ENCODE results near the gene SUSD4.

Gene SUSD4

GRCh38 chr1:223248001-223248769, 115.8 kb downstream of the SUSD4 start:
- DNase-seq, result no peak

GRCh38 chr1:223246476-223247112, 117.4 kb downstream of the SUSD4 start:
- no peak for DNase-seq

- no peak for DNase-seq
Observed at GRCh38 chr1:223245983-223246382, 118.0 kb downstream of the SUSD4 start.

GRCh38 chr1:223245411-223245810, 118.6 kb downstream of the SUSD4 start:
- DNase-seq, result no peak

- DNase-seq, result peak; percentile 36
Observed at GRCh38 chr1:223244366-223245103, 119.4 kb downstream of the SUSD4 start.

GRCh38 chr1:223243441-223244050, 120.4 kb downstream of the SUSD4 start:
- no peak for DNase-seq

- DNase-seq, result no peak
Observed at GRCh38 chr1:223242971-223243370, 121.0 kb downstream of the SUSD4 start.

- no peak for DNase-seq
Observed at GRCh38 chr1:223242382-223242955, 121.5 kb downstream of the SUSD4 start.

- no peak for DNase-seq
Observed at GRCh38 chr1:223240122-223240521, 123.9 kb downstream of the SUSD4 start.

- DNase-seq, result no peak
Observed at GRCh38 chr1:223235091-223235490, 128.9 kb downstream of the SUSD4 start.

GRCh38 chr1:223234534-223234933, 129.4 kb downstream of the SUSD4 start:
- no peak for DNase-seq

- DNase-seq, result no peak
Observed at GRCh38 chr1:223234170-223234514, 129.8 kb downstream of the SUSD4 start.

GRCh38 chr1:223233410-223234169, 130.4 kb downstream of the SUSD4 start:
- DNase-seq, result no peak

GRCh38 chr1:223233019-223233409, 131.0 kb downstream of the SUSD4 start:
- no peak for DNase-seq

GRCh38 chr1:223231581-223231980, 132.4 kb downstream of the SUSD4 start:
- no peak for DNase-seq

GRCh38 chr1:223231011-223231572, 132.9 kb downstream of the SUSD4 start:
- DNase-seq, result no peak

GRCh38 chr1:223230161-223230881, 133.7 kb downstream of the SUSD4 start:
- no peak for DNase-seq

- no peak for DNase-seq
Observed at GRCh38 chr1:223229756-223230155, 134.2 kb downstream of the SUSD4 start.

GRCh38 chr1:223228931-223229528, 134.9 kb downstream of the SUSD4 start:
- DNase-seq, result no peak

GRCh38 chr1:223228201-223228600, 135.8 kb downstream of the SUSD4 start:
- DNase-seq, result no peak
